GM12865 (cell line): ENCODE data around the gene RPIA.
"Not testable (repeated sequence)": the region's sequence is repeated elsewhere in the genome, so short reads cannot be mapped to it uniquely, and the experiment has no call there.

Experiments
- DNase-seq: peaks from one replicate; pipeline ENCODE4 v3.0.0; 2010; ENCODE audit warnings: low read depth
- H3K4me3 ChIP-seq: 2 replicates; pipeline ENCODE4 v1.5.1; 2011; ENCODE audit warnings: mild to moderate bottlenecking, low read depth, low read length, control low read depth
- TF ChIP-seq, protein P1 (sequence below): IDR thresholded peaks from 2 replicates; pipeline ENCODE4 v1.5.1; 2011; ENCODE audit warnings: low read length, control low read depth, low read depth, inconsistent platforms; ENCODE audit not compliant: insufficient read depth; ENCODE audit errors: missing control alignments

The RPIA gene

DNA sequence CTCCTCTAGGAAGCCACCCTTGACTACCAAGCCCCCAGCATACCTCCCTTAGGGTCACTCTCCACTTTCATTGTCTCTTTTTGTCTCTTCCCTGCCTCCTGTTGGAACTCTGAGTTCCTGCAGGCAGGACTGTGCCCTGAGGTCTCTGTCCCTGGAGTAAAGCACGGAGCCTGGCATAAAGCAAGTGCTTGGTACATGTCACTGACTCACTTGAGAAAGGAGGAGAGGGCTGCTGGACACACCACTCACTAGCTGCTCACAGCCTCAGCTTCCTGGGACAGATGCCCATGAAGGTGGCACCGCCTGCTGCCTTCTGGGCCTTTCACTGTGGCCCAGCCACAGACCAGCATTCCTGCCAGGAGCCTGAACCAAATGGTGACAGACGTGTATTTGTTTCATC, 64.4 kb downstream of the RPIA start:
- H3K4me3 ChIP-seq = no peak overlapping the region
- DNase-seq = no peak
- TF ChIP-seq, protein P1, sequence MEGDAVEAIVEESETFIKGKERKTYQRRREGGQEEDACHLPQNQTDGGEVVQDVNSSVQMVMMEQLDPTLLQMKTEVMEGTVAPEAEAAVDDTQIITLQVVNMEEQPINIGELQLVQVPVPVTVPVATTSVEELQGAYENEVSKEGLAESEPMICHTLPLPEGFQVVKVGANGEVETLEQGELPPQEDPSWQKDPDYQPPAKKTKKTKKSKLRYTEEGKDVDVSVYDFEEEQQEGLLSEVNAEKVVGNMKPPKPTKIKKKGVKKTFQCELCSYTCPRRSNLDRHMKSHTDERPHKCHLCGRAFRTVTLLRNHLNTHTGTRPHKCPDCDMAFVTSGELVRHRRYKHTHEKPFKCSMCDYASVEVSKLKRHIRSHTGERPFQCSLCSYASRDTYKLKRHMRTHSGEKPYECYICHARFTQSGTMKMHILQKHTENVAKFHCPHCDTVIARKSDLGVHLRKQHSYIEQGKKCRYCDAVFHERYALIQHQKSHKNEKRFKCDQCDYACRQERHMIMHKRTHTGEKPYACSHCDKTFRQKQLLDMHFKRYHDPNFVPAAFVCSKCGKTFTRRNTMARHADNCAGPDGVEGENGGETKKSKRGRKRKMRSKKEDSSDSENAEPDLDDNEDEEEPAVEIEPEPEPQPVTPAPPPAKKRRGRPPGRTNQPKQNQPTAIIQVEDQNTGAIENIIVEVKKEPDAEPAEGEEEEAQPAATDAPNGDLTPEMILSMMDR = no peak

DNA sequence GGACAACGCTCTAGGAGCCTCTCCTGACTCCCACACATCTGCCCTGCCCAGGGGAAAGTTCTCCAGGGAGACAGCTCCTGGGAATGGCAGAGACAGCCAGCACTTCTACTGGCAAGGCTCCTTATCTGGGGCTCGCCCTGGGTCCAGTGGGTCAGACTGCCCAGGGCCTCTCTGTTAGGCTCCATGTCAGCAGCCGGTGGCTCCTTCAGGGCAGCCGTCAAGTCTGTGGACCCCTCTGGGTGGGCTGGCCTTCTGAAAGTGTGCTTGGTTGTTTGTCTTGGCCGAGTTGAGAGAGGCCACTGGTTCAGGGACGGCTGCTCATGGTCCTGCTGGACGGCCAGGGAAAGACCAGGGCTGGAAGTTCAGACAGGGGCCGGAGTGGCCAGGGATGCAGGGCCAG, 65.6 kb downstream of the RPIA start:
- no peak for DNase-seq
- no peak overlapping the region for H3K4me3 ChIP-seq
- TF ChIP-seq, protein P1 = no peak

DNA sequence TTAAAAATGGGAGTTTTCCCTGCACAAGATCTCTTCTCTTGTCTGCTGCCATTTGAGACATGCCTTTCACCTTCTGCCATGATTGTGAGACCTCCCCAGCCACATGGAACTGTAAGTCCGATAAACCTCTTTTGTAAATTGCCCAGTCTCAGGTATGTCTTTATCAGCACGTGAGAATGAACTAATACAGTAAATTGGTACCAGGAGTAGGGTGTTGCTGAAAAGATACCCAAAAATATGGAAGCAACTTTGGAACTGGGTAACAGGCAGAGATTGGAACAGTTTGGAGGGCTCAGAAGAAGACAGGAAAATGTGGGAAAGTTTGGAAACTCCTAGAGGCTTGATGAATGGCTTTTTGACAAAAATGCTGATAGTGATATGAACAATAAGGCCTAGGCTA, 67.2 kb downstream of the RPIA start:
- not testable (repeated sequence) for H3K4me3 ChIP-seq, DNase-seq

DNA sequence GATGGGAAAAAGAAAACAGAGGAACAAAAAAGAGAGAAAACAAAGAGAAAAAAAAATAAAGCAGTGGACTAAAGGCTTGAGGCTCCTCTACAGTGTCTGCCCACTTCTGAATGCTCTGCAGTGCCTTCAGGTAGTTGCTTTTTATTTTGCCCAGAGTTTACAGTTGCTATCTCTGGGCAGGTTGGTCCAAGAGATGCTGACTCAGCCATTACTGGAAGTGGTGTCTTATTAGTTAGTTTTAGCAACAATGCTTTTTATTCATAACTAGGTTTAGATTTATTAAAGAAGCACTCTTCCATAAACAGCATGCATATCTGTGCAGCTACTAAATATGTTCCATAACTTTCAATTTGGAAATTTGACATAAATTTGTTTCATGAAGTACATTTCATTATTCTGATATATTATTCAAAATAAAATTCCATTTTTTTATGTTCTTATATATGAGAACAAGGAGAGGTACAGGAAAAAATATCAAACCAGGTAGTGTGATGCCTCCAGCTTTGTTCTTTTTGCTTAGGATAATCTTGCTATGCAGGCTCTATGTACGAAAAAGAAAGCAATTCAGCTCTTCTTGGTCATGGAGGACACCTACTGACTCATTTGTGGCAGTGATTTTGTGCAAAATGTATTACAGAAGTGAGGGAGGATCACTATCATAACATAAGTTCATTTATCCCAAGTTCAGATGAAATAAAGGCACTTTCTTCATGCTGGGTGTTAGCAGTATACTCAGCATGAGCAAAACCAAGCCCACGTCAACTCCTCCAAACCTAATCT, 69.5 kb downstream of the RPIA start:
- no peak for DNase-seq
- TF ChIP-seq, protein P1 = no peak
- no peak overlapping the region for H3K4me3 ChIP-seq

DNA sequence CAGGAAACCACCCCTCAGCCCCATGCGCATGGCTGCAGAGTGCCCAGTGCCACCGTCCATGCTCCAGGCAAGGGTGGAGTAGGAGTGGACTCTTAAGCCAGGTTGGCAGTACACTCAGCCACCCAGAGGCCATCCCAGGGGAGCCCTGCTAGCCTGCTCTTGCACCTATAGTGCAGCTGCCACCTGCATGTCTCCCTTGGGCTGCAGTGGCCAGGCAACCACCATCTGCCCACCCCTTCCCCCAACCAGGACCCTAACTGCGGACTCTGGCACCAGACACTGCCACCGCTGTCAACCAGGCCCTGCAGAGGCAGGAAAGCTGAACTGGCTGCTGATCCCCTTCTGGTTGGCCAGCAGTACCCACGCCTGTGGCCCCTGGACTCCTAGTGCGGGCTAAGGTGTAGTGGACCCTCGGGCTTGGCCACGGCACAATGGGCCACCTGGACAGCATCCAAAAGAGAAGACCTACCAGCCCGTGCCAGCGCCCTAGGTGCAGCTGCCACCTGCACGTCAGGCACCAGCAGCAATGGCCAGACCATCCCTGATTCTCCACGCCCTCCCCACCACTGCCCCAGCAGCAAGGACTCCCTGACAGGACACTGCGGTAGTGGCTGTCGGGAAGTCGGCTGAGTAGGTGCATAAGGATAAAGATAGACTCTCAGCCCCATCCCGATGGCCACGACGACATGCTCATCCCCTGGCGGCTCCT, 72.8 kb downstream of the RPIA start:
- H3K4me3 ChIP-seq = no peak overlapping the region
- TF ChIP-seq, protein P1 = no peak
- DNase-seq = no peak

DNA sequence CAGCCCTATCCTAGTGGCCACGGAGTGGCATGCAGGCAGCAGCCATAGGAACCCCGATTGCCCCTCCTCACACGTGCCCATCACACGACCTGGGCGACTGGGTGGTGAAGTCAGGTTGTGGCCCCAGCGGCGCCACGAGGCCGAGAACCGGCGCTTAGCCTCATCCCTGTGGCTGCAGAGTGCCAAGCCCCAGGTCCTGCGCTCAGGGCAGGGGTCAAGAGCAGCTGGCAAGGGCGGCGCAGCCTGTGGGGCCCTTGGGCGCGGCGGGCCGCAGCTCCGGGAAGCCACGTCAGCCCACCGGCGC, 73.3 kb downstream of the RPIA start:
- H3K4me3 ChIP-seq = no peak overlapping the region
- TF ChIP-seq, protein P1 = no peak
- no peak for DNase-seq

DNA sequence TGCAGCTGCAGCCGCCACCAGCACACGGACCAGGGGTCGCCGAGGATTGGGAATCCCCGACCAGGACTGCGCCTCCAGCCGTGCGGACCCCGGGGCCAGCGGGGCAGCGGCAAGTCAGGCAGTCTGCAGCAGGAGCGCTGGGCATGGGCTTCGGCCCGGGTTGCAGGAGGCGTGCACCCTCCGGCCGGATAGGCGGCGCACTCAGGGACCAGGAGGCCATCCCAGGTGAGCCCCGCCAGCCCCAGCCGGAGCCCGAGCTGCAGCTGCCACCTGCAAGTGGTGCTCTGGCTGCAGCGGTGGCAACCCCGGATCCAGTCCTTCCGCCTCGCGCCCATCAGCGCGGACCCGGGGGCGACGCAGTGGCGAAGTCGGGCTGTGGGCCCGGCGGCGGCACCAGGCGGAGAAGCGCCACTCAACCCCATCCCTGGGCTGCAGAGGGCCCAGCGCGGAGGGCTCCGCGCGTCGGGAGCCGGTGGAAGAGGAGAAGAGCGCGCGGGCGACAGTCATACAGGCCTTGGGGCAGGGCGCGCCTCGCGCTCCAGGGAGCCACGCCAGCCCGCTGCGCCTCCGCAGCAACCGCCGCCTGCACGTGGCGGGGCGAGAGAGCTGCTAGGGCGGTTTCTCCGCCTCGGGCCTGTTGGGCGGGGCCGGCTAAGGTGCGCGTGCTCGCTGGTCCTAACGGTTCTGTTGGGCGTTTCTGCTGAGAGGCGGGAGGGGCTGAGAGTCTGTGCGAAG, 73.8 kb downstream of the RPIA start:
- peak; percentile 33 for DNase-seq
- TF ChIP-seq, protein P1 = no peak
- H3K4me3 ChIP-seq = no peak overlapping the region; the same call in 1 of the 2 replicates

DNA sequence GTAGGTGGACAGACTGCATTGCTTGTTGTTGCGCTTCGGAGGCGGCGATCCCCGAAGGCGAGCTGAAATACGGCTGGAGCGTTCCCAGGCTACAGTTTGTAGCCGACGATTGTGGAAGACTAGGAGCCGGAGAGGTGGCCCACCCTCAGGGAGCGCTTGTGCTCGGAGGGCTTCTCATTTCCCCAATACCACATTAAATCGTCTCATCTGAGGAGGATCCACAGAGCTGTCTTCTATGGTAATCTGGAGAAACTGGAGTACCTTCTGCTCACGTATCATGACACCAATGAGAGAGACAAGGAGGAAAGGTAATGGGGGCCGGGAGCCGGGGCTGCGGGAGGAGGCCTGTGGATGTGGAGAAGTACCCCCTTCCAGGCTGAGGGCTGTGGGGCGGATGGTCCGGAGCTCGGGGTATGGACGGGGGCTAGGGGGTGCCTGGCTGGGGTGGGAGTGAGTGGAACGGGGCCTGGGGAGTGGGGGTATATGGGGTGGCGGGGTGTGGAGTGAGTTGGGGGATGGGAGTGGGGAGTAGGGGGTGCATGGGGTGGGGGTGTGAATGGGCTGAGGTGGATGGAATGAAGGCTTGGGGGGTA, 74.5 kb downstream of the RPIA start:
- not testable (repeated sequence) for DNase-seq, H3K4me3 ChIP-seq
